SK-N-SH treated with all-trans-retinoic acid at 6 μM for 48 hours (cell line): ENCODE results near the gene MAGI3.

ENCODE experiments used
- ATAC-seq: fragments of 200-7000 bp; cut with Tn5 transposase; 3 replicates; pipeline ENCODE4 v1.9.1; 2020; ENCODE audit warnings: mild to moderate bottlenecking, moderate library complexity
- BACH2 ChIP-seq: fragments of 250-450 bp; sonication (Bioruptor Pico); IDR thresholded peaks from 2 replicates; pipeline ENCODE4 v1.9.0; 2021; ENCODE audit warnings: mild to moderate bottlenecking, borderline replicate concordance
- CREB5 ChIP-seq: fragments of 250-450 bp; sonication (Bioruptor Pico); IDR thresholded peaks from 2 replicates; pipeline ENCODE4 v1.5.1; 2020; ENCODE audit warnings: low read depth, mild to moderate bottlenecking, moderate library complexity
- CSRNP3 ChIP-seq: fragments of 250-450 bp; sonication (Bioruptor Pico); IDR thresholded peaks from 2 replicates; pipeline ENCODE4 v1.5.1; 2021; ENCODE audit warnings: mild to moderate bottlenecking, moderate library complexity
- ESRRG ChIP-seq: fragments of 250-450 bp; sonication (Bioruptor Pico); IDR thresholded peaks from 2 replicates; pipeline ENCODE4 v1.6.1; 2021; ENCODE audit warnings: mild to moderate bottlenecking
- GLIS3 ChIP-seq: fragments of 250-450 bp; sonication (Bioruptor Pico); IDR thresholded peaks from 2 replicates; pipeline ENCODE4 v1.5.0; 2020; ENCODE audit warnings: mild to moderate bottlenecking, moderate library complexity
- ISL1 ChIP-seq: fragments of 250-450 bp; sonication (Bioruptor Pico); IDR thresholded peaks from 2 replicates; pipeline ENCODE4 v2.1.2; 2022; ENCODE audit warnings: mild to moderate bottlenecking, moderate library complexity
- OSR1 ChIP-seq: fragments of 250-450 bp; sonication (Bioruptor Pico); IDR thresholded peaks from 2 replicates; pipeline ENCODE4 v1.8.0; 2022; ENCODE audit warnings: moderate library complexity, mild to moderate bottlenecking, inconsistent platforms
- POU6F1 ChIP-seq: fragments of 250-450 bp; sonication (Bioruptor Pico); IDR thresholded peaks from 2 replicates; pipeline ENCODE4 v1.8.0; 2021; ENCODE audit warnings: low read depth, mild to moderate bottlenecking, moderate library complexity, borderline replicate concordance
- RARB ChIP-seq: fragments of 250-450 bp; sonication (Bioruptor Pico); IDR thresholded peaks from 2 replicates; pipeline ENCODE4 v1.8.0; 2021; ENCODE audit warnings: mild to moderate bottlenecking, moderate library complexity
- SNAI2 ChIP-seq: fragments of 250-450 bp; sonication (Bioruptor Pico); IDR thresholded peaks from 2 replicates; pipeline ENCODE4 v1.5.0; 2020; ENCODE audit warnings: mild to moderate bottlenecking, moderate library complexity
- TCF4 ChIP-seq: fragments of 250-450 bp; sonication (Bioruptor Pico); IDR thresholded peaks from 2 replicates; pipeline ENCODE4 v1.8.0; 2021; ENCODE audit warnings: mild to moderate bottlenecking, moderate library complexity, borderline replicate concordance
- TOX ChIP-seq: fragments of 250-450 bp; sonication (Bioruptor Pico); IDR thresholded peaks from 2 replicates; pipeline ENCODE4 v1.8.0; 2021; ENCODE audit warnings: mild to moderate bottlenecking, moderate library complexity, borderline replicate concordance
- ZC3H10 ChIP-seq: fragments of 250-450 bp; sonication (Bioruptor Pico); IDR thresholded peaks from 2 replicates; pipeline ENCODE4 v1.5.1; 2021; ENCODE audit warnings: mild to moderate bottlenecking, moderate library complexity
- ZFP3 ChIP-seq: fragments of 250-450 bp; sonication (Bioruptor Pico); IDR thresholded peaks from 2 replicates; pipeline ENCODE4 v1.5.0; 2020; ENCODE audit warnings: mild to moderate bottlenecking, moderate library complexity
- ZNF70 ChIP-seq: fragments of 450-650 bp; formaldehyde crosslinking; IDR thresholded peaks from 2 replicates; pipeline ENCODE4 v1.5.0; 2020; ENCODE audit warnings: mild to moderate bottlenecking, moderate library complexity

MAGI3 gene

GRCh38 chr1:113437554-113438341 is 47.4 kb downstream of the MAGI3 start:
- no peak for ATAC-seq
- TF ChIP-seq POU6F1 (CRISPR knock-in tag) = no peak

GRCh38 chr1:113438505-113439276 is 48.4 kb downstream of the MAGI3 start:
- TF ChIP-seq ZNF70 (CRISPR knock-in tag) (no peak), CSRNP3 (no peak), POU6F1 (CRISPR knock-in tag) (no peak), GLIS3 (CRISPR knock-in tag) (no peak)
- ATAC-seq = no peak

GRCh38 chr1:113439277-113439670 is 49.0 kb downstream of the MAGI3 start:
- no peak for ATAC-seq
- TF ChIP-seq GLIS3 (CRISPR knock-in tag) (no peak), ESRRG (CRISPR knock-in tag) (no peak), CSRNP3 (no peak), BACH2 (CRISPR knock-in tag) (no peak), CREB5 (no peak), TOX (no peak)

GRCh38 chr1:113442131-113442530 is 51.8 kb downstream of the MAGI3 start:
- TF ChIP-seq BACH2 (CRISPR knock-in tag) (no peak), SNAI2 (no peak), POU6F1 (CRISPR knock-in tag) (no peak), ZC3H10 (CRISPR knock-in tag) (no peak), OSR1 (CRISPR knock-in tag) (no peak), ZFP3 (CRISPR knock-in tag) (no peak), ISL1 (CRISPR knock-in tag) (no peak), ZNF70 (CRISPR knock-in tag) (no peak), TOX (no peak), TCF4 (no peak), CSRNP3 (no peak), RARB (CRISPR knock-in tag) (no peak)
- ATAC-seq = no peak
